ENCODE measurements around the gene CRYL1.

DNA sequence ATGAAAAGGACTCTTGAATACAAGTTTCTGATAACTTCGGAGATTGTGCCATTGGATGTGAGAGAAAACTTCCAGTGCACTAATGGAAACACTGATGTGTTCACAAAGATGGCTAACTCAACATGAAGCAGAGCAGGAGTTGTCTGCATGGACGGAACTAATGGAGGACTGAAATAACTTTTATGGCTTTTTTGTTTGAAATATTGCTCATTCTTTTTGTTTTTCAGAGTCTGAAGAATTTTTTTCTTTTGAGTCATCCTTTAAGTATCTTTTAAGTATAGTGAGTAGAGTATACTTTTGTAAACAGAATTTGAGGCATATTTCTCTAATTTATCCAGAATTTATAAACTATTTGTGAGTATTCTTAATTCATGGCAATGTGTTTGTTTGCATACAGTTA, 25.7 kb downstream of the CRYL1 start:
- TF ChIP-seq POLR2A (IDR thresholded peaks at IDR 0.05; ENCODE audit: borderline replicate concordance, extremely low read depth, insufficient read depth, insufficient read length): no peak
- TF ChIP-seq, protein P1, sequence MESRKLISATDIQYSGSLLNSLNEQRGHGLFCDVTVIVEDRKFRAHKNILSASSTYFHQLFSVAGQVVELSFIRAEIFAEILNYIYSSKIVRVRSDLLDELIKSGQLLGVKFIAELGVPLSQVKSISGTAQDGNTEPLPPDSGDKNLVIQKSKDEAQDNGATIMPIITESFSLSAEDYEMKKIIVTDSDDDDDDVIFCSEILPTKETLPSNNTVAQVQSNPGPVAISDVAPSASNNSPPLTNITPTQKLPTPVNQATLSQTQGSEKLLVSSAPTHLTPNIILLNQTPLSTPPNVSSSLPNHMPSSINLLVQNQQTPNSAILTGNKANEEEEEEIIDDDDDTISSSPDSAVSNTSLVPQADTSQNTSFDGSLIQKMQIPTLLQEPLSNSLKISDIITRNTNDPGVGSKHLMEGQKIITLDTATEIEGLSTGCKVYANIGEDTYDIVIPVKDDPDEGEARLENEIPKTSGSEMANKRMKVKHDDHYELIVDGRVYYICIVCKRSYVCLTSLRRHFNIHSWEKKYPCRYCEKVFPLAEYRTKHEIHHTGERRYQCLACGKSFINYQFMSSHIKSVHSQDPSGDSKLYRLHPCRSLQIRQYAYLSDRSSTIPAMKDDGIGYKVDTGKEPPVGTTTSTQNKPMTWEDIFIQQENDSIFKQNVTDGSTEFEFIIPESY (IDR thresholded peaks at IDR 0.05; ENCODE audit: extremely low read depth, insufficient replicate concordance, low read length): no peak
- TF ChIP-seq, protein P2, sequence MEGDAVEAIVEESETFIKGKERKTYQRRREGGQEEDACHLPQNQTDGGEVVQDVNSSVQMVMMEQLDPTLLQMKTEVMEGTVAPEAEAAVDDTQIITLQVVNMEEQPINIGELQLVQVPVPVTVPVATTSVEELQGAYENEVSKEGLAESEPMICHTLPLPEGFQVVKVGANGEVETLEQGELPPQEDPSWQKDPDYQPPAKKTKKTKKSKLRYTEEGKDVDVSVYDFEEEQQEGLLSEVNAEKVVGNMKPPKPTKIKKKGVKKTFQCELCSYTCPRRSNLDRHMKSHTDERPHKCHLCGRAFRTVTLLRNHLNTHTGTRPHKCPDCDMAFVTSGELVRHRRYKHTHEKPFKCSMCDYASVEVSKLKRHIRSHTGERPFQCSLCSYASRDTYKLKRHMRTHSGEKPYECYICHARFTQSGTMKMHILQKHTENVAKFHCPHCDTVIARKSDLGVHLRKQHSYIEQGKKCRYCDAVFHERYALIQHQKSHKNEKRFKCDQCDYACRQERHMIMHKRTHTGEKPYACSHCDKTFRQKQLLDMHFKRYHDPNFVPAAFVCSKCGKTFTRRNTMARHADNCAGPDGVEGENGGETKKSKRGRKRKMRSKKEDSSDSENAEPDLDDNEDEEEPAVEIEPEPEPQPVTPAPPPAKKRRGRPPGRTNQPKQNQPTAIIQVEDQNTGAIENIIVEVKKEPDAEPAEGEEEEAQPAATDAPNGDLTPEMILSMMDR (IDR thresholded peaks at IDR 0.05 in 2 of 3, conservative IDR thresholded peaks at IDR 0.05 in 1 of 3; ENCODE audit: borderline replicate concordance in 1 of 3, insufficient read depth in 1 of 3, low read depth in 2 of 3, low read length in 2 of 3): no peak
- TF ChIP-seq ZFX (IDR thresholded peaks at IDR 0.05): no peak
- TF ChIP-seq SRF (IDR thresholded peaks at IDR 0.05; ENCODE audit: low read depth): no peak
- no peak for TF ChIP-seq EZH2 (IDR thresholded peaks at IDR 0.05)
- TF ChIP-seq POLR2AphosphoS5 (IDR thresholded peaks at IDR 0.05; ENCODE audit: low read depth, low read length): no peak
- no peak for TF ChIP-seq YY1 (IDR thresholded peaks at IDR 0.05; ENCODE audit: extremely low read depth, insufficient replicate concordance, low read depth, low read length)
- TF ChIP-seq CEBPB (IDR thresholded peaks at IDR 0.05; ENCODE audit: low read depth): no peak
- TF ChIP-seq RAD21 (IDR thresholded peaks at IDR 0.05; ENCODE audit: low read depth): no peak
- TF ChIP-seq SP1 (IDR thresholded peaks at IDR 0.05; ENCODE audit: low read depth): no peak

All from HCT116 (cell line).